H1 (cell line): ENCODE results near the gene ERCC1. TPM values are rescaled to one million over a fixed set of nuclear protein-coding genes. Genes with fewer than 3 reads are reported as not detected.

Source experiments
- CTCF ChIA-PET: fragments of 300-600 bp; sonication (Branson Sonifier 250); formaldehyde crosslinking; loops from one replicate; lab custom pipeline; 2021; ENCODE audit not compliant: partially characterized antibody; lab: Charles Lee
- POLR2A ChIA-PET: fragments of 300-600 bp; sonication (Branson Sonifier 250); formaldehyde crosslinking; loops from one replicate; lab custom pipeline; 2021; ENCODE audit warnings: inconsistent platforms; ENCODE audit not compliant: partially characterized antibody; lab: Charles Lee
- DNase-seq, 2 experiments: peaks; one replicate each; pipeline versions ENCODE4 v3.0.0 to v3.0.0-alpha.2; 2010 to 2022; ENCODE audit warnings: low spot score in 2 of 2, low read depth in 1 of 2, mixed read lengths in 1 of 2
- FAIRE-seq: peaks from 2 replicates; lab custom pipeline; 2011; peaks lifted over from hg19 to GRCh38; lab: Jason Lieb, UNC
- H2AFZ ChIP-seq: 2 replicates; pipeline ENCODE4 v1.8.1; 2012; ENCODE audit warnings: low read length, inconsistent platforms
- H2AK5ac ChIP-seq: 2 replicates; pipeline ENCODE4 v1.6.1; 2013; ENCODE audit warnings: low read depth, low read length
- H2BK120ac ChIP-seq: replicated peaks from 2 replicates; pipeline ENCODE3; 2013; ENCODE audit warnings: low read depth, low read length, inconsistent platforms
- H2BK12ac ChIP-seq: 2 replicates; pipeline ENCODE4 v1.6.1; 2013; ENCODE audit warnings: low read depth, low read length
- H2BK15ac ChIP-seq: 2 replicates; pipeline ENCODE4 v1.6.1; 2013; ENCODE audit warnings: low read length
- H2BK20ac ChIP-seq: 2 replicates; pipeline ENCODE4 v1.6.1; 2013; ENCODE audit warnings: low read length
- H2BK5ac ChIP-seq: 2 replicates; pipeline ENCODE4 v1.6.1; 2013; ENCODE audit warnings: low read depth, low read length
- H3K14ac ChIP-seq: 2 replicates; pipeline ENCODE4 v1.6.1; 2013; ENCODE audit warnings: inconsistent platforms; ENCODE audit not compliant: insufficient read length
- H3K18ac ChIP-seq: 2 replicates; pipeline ENCODE4 v1.6.1; 2013; ENCODE audit warnings: low read length; ENCODE audit errors: extremely low read depth
- H3K23ac ChIP-seq: 2 replicates; pipeline ENCODE4 v1.6.1; 2013; ENCODE audit warnings: inconsistent platforms; ENCODE audit not compliant: insufficient read length
- H3K23me2 ChIP-seq: 2 replicates; pipeline ENCODE4 v1.6.1; 2013; ENCODE audit warnings: low read depth, low read length
- H3K27ac ChIP-seq: 2 replicates; pipeline ENCODE4 v1.6.1; 2011; ENCODE audit warnings: low read depth, low read length, inconsistent platforms
- H3K27me3 ChIP-seq, 4 experiments: replicated peaks in 1 of 4; 1 replicate in 1 of 4; 2 replicates in 3 of 4; pipeline versions ENCODE4 v1.6.1 to v1.8.1; 2011 to 2013; ENCODE audit warnings: low read length in 3 of 4, mild to moderate bottlenecking in 3 of 4, inconsistent platforms in 2 of 4, mixed read lengths in 2 of 4, moderate library complexity in 1 of 4; ENCODE audit not compliant: control insufficient read depth in 3 of 4, insufficient read depth in 3 of 4; ENCODE audit errors: extremely low read depth in 1 of 4
- H3K36me3 ChIP-seq, 4 experiments: 2 replicates each; pipeline versions ENCODE4 v1.6.1 to v1.8.1; 2011 to 2013; ENCODE audit warnings: mild to moderate bottlenecking in 4 of 4, low read length in 3 of 4, moderate library complexity in 2 of 4, control low read depth in 1 of 4, inconsistent platforms in 1 of 4; ENCODE audit not compliant: insufficient read depth in 4 of 4, control insufficient read depth in 2 of 4
- H3K4ac ChIP-seq: replicated peaks from 2 replicates; pipeline ENCODE3; 2013; ENCODE audit warnings: low read length, low read depth, mixed read lengths, inconsistent platforms; ENCODE audit not compliant: insufficient read length
- H3K4me1 ChIP-seq, 4 experiments: replicated peaks in 1 of 4; 1 replicate in 1 of 4; 2 replicates in 3 of 4; pipeline versions ENCODE4 v1.6.1 to v1.8.1; 2011 to 2013; ENCODE audit warnings: low read length in 3 of 4, inconsistent platforms in 2 of 4, mixed read lengths in 1 of 4; ENCODE audit not compliant: insufficient read depth in 4 of 4, control insufficient read depth in 3 of 4
- H3K4me2 ChIP-seq, 2 experiments: 2 replicates each; pipeline versions ENCODE4 v1.6.1 to v1.8.1; 2011 to 2013; ENCODE audit warnings: low read depth in 2 of 2, low read length in 2 of 2, control low read depth in 1 of 2, inconsistent platforms in 1 of 2, mild to moderate bottlenecking in 1 of 2; ENCODE audit not compliant: insufficient read depth in 1 of 2
- H3K4me3 ChIP-seq, 4 experiments: fragments of 200-600, 300-600 bp in 1 of 4; sonication (generic), shearing (Covaris generic), sonication (Bioruptor Twin) in 1 of 4; 2 replicates each; pipeline versions ENCODE4 v1.5.1 to v1.8.1; 2011 to 2016; ENCODE audit warnings: low read length in 4 of 4, low read depth in 3 of 4, control low read depth in 2 of 4, inconsistent platforms in 2 of 4, mild to moderate bottlenecking in 2 of 4, mixed read lengths in 1 of 4, moderate library complexity in 1 of 4; ENCODE audit not compliant: insufficient read depth in 2 of 4; ENCODE audit errors: extremely low read depth in 1 of 4
- H3K56ac ChIP-seq: replicated peaks from 2 replicates; pipeline ENCODE3; 2013; ENCODE audit warnings: low read depth, mild to moderate bottlenecking, mixed read lengths, low read length, inconsistent platforms; ENCODE audit not compliant: insufficient read length
- H3K79me1 ChIP-seq: 2 replicates; pipeline ENCODE4 v1.6.1; 2013; ENCODE audit warnings: low read depth, low read length, control low read depth
- H3K79me2 ChIP-seq, 2 experiments: 2 replicates each; pipeline versions ENCODE4 v1.6.1 to v1.8.1; 2012 to 2013; ENCODE audit warnings: low read length in 2 of 2, mild to moderate bottlenecking in 2 of 2, inconsistent platforms in 1 of 2; ENCODE audit not compliant: insufficient read depth in 2 of 2, control insufficient read depth in 1 of 2
- H3K9ac ChIP-seq, 4 experiments: replicated peaks in 1 of 4; 1 replicate in 1 of 4; 2 replicates in 3 of 4; pipeline versions ENCODE4 v1.6.1 to v1.8.1; 2011 to 2013; ENCODE audit warnings: low read depth in 3 of 4, low read length in 3 of 4, control low read depth in 2 of 4, mild to moderate bottlenecking in 2 of 4, moderate library complexity in 2 of 4, inconsistent platforms in 1 of 4; ENCODE audit errors: extremely low read depth in 1 of 4
- H3K9me3 ChIP-seq, 2 experiments: 2 replicates each; pipeline versions ENCODE4 v1.6.1 to v1.8.1; 2012 to 2013; ENCODE audit warnings: mild to moderate bottlenecking in 2 of 2, moderate library complexity in 2 of 2, control low read depth in 1 of 2, inconsistent platforms in 1 of 2, low read depth in 1 of 2, low read length in 1 of 2, mixed read lengths in 1 of 2; ENCODE audit not compliant: insufficient read depth in 2 of 2
- H4K20me1 ChIP-seq, 2 experiments: replicated peaks in 1 of 2; 2 replicates each; pipeline versions ENCODE3 to v1.8.1; 2011 to 2013; ENCODE audit warnings: inconsistent platforms in 2 of 2, low read length in 2 of 2, mild to moderate bottlenecking in 1 of 2; ENCODE audit not compliant: insufficient read depth in 2 of 2, control insufficient read depth in 1 of 2
- H4K5ac ChIP-seq: 2 replicates; pipeline ENCODE4 v1.6.1; 2013; ENCODE audit warnings: low read length, low read depth, mixed read lengths, inconsistent platforms; ENCODE audit not compliant: insufficient read length
- H4K8ac ChIP-seq: 2 replicates; pipeline ENCODE4 v1.8.0; 2013; ENCODE audit warnings: mild to moderate bottlenecking, moderate library complexity, low read length, inconsistent platforms; ENCODE audit not compliant: insufficient read depth; ENCODE audit errors: extremely low read depth
- H4K91ac ChIP-seq: replicated peaks from 2 replicates; pipeline ENCODE3; 2013; ENCODE audit warnings: low read length, mixed read lengths, inconsistent platforms; ENCODE audit not compliant: insufficient read length
- CTBP2 ChIP-seq: IDR thresholded peaks from 2 replicates; pipeline ENCODE4 v1.7.0; 2011; ENCODE audit warnings: borderline replicate concordance, mild to moderate bottlenecking, moderate library complexity, mixed read lengths, low read length; ENCODE audit not compliant: insufficient read depth, insufficient read length
- RAD21 ChIP-seq, 2 experiments: IDR thresholded peaks in 1 of 2; conservative IDR thresholded peaks in 1 of 2; 2 replicates each; pipeline ENCODE4 v1.6.1; 2011; ENCODE audit warnings: low read depth in 2 of 2, low read length in 2 of 2, improper control_type of control experiment in 1 of 2, inconsistent platforms in 1 of 2, mild to moderate bottlenecking in 1 of 2, moderate library complexity in 1 of 2
- RFX5 ChIP-seq: IDR thresholded peaks from 2 replicates; pipeline ENCODE4 v1.6.1; 2011; ENCODE audit warnings: low read depth, low read length, improper control_type of control experiment, borderline replicate concordance
- SAP30 ChIP-seq: fragments of 300-600 bp; sonication (generic); IDR thresholded peaks from 2 replicates; pipeline ENCODE4 v1.7.1; 2012; ENCODE audit warnings: low read length, moderate library complexity, mild to moderate bottlenecking, inconsistent platforms; ENCODE audit not compliant: insufficient read depth, insufficient replicate concordance
- SIX5 ChIP-seq: IDR thresholded peaks from 2 replicates; pipeline ENCODE4 v1.6.1; 2011; ENCODE audit warnings: mild to moderate bottlenecking, low read depth, low read length
- TAF7 ChIP-seq: optimal IDR thresholded peaks from 2 replicates; pipeline ENCODE3; 2011; ENCODE audit warnings: low read depth, mild to moderate bottlenecking, inconsistent platforms, low read length, moderate library complexity, borderline replicate concordance
- ZNF274 ChIP-seq: IDR thresholded peaks from 2 replicates; pipeline ENCODE4 v1.7.0; 2012; ENCODE audit warnings: low read length, borderline replicate concordance; ENCODE audit errors: extremely low read depth
- WGBS, 2 experiments: shearing (Covaris generic) in 1 of 2; methylation state at CpG; one replicate each; pipeline versions ENCODE4 v1.1.6 to v1.1.7; 2013 to 2015; ENCODE audit warnings: low lambda C conversion rate in 2 of 2, mixed read lengths in 2 of 2, inconsistent platforms in 1 of 2, low coverage in 1 of 2, missing lambda C conversion rate in 1 of 2; ENCODE audit not compliant: insufficient replicate concordance in 2 of 2, insufficient coverage in 1 of 2, insufficient read length in 1 of 2; ENCODE audit errors: extremely low coverage in 1 of 2, missing lambda C conversion rate in 1 of 2; 5-methylcytosine and 5-hydroxymethylcytosine counted together
- polyA plus RNA-seq, 7 experiments: library from polyadenylated mRNA; depleted of rRNA in 3 of 7; stranded (reverse) in 5 of 7; unstranded in 2 of 7; fragments of >200 nt in 5 of 7; fragments of 200-250 nt in 2 of 7; gene quantifications; 1 replicate in 5 of 7; 2 replicates in 1 of 7; 4 replicates in 1 of 7; pipeline versions ENCODE4 v1.2.1 to v1.2.3, GENCODE V29; 2011 to 2013; ENCODE audit warnings: missing spikeins in 2 of 7, mixed read lengths in 2 of 7
- total RNA-seq: library from RNA; stranded (reverse); fragmentation: NEBNext Ultra II Directional; extraction: Animal tissue kit (Norgen Biotek cat#: 25700); gene quantifications from 2 replicates; pipeline ENCODE4 v1.2.1, GENCODE V29; 2021

The ERCC1 gene
- total and polyA plus RNA-seq, 2 of the 8 experiments (the other 6 are each of a cell fraction or from before 2014, with no cell fraction given): 44.7 to 94.2 TPM

GRCh38 chr19:45420871-45421270, 2.8 kb downstream of the ERCC1 start:
- no peak overlapping the region for H3K14ac ChIP-seq
- H2BK120ac ChIP-seq: no peak overlapping the region
- no peaks in the 10 kb centered on the region for H3K27me3 ChIP-seq
- H3K36me3 ChIP-seq: peaks cover 0 to 10% (median 6%) of the 10 kb centered on the region in 4 experiments; a peak in 5 of 8 replicates
- ChIA-PET POLR2A (interaction anchor here (0.6 to 1.9 kb wide), 4 partner anchors 9 to 97 kb away, joined by 3 to 9 read pairs (median 3); no protein-coding TSS in a partner anchor), CTCF (interaction anchor here (0.7 to 2.4 kb wide), 4 partner anchors 18 to 1457 kb away, joined by 3 to 9 read pairs (median 4); no protein-coding TSS in a partner anchor)
- DNase-seq (no peak), FAIRE-seq (no peak)
- H3K56ac ChIP-seq: no peak overlapping the region
- no peak overlapping the region for H3K4ac ChIP-seq
- H4K8ac ChIP-seq: no peak overlapping the region
- no peak overlapping the region for H2AFZ ChIP-seq
- WGBS, 2 experiments: 86% methylated on average over 6 of the region's 6 CpGs; no CpG with 5 or more reads in 1 of the 2 experiments
- H4K20me1 ChIP-seq: peaks cover 0 to 6% of the 10 kb centered on the region in 2 experiments
- no peak overlapping the region for H3K18ac ChIP-seq
- H3K27ac ChIP-seq: no peak overlapping the region
- no peak overlapping the region for H2BK20ac ChIP-seq
- no peak overlapping the region for H4K91ac ChIP-seq
- H3K4me1 ChIP-seq: peaks cover 0 to 11% (median 6%) of the 10 kb centered on the region in 4 experiments; a peak in 6 of 7 replicates
- H3K79me2 ChIP-seq: peaks cover 0 to 9% of the 10 kb centered on the region in 2 experiments; a peak in 1 of 4 replicates
- no peak overlapping the region for H2AK5ac ChIP-seq
- peaks cover 2% of the 10 kb centered on the region; the same call in 1 of the 2 replicates for H3K79me1 ChIP-seq
- no peak for TF ChIP-seq RFX5
- TF ChIP-seq SIX5: no peak
- no peak for TF ChIP-seq ZNF274
- TF ChIP-seq CTBP2: no peak
- no peak for TF ChIP-seq SAP30
- TF ChIP-seq RAD21 (IDR thresholded peaks at IDR 0.05 in 1 of 2, conservative IDR thresholded peaks at IDR 0.05 in 1 of 2; ENCODE audit: low read depth in 2 of 2, low read length in 2 of 2): no peak
- TF ChIP-seq TAF7: no peak
- no peak overlapping the region for H4K5ac ChIP-seq
- no peak overlapping the region for H3K23ac ChIP-seq
- H3K9me3 ChIP-seq: no peaks in the 10 kb centered on the region
- H3K4me2 ChIP-seq: no peak overlapping the region
- peaks cover 10% of the 10 kb centered on the region for H3K23me2 ChIP-seq
- no peak overlapping the region for H3K4me3 ChIP-seq
- H2BK15ac ChIP-seq: no peak overlapping the region
- no peak overlapping the region; a peak in 1 of 7 replicates for H3K9ac ChIP-seq
- H2BK5ac ChIP-seq: no peak overlapping the region
- no peak overlapping the region for H2BK12ac ChIP-seq
